T-helper 2 cell (primary cell): ENCODE results near the gene ZC2HC1B.
"Not testable (repeated sequence)": the region's sequence is repeated elsewhere in the genome, so short reads cannot be mapped to it uniquely, and the experiment has no call there.

Source experiments
- DNase-seq, 5 experiments: peaks; one replicate each; pipeline versions ENCODE4 v3.0.0 to v3.0.0-alpha.2; 2012 to 2022
- total RNA-seq, 2 donors: gene quantifications; one replicate each; lab custom pipeline; 2026; lab: John Stamatoyannopoulos, UW

ZC2HC1B gene
- 0 to 0.07 reads per million in 2 donors for total RNA-seq

DNA sequence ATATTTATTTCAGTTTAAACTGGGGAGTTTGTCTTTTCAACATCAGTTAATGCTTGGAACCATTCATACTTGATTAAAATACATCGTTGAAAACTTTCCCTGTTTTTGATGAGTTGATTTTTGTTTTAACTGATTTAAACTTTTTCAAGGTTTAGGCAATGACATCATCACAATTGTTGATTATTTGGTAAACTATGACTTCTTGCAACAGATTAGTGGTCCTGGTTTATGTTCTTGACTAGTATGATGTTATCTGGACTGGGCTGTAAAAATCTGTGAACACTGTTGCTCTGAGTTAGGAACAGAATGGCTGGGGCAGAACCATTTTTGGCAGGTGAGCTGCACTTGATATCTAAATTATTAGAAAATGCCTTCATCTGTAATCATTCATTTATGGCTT, at the start of gene ZC2HC1B:
TSS of gene ZC2HC1B (plus strand) at position 241 of the 400 bp plus-strand sequence. CDS start at position 307, 66 bp downstream.
- no peak for DNase-seq

DNA sequence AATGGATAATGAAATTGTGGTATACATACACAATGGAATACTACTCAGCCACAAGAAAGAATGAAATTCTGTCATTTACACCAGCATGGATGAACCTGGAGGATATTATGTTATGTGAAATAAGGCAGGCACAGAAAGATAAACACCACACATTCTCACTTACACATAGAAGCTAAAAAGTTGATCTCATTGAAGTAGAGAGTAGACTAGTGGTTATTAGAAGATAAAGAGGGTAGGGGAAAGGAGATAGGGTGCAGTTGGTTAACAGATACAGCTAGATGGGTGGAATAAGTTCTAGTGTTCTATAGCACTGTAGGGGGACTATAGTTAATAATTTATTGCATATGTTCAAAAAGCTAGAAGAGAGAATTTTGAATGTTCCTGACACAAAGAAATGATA, 46.7 kb upstream of the ZC2HC1B start:
- DNase-seq = no peak

DNA sequence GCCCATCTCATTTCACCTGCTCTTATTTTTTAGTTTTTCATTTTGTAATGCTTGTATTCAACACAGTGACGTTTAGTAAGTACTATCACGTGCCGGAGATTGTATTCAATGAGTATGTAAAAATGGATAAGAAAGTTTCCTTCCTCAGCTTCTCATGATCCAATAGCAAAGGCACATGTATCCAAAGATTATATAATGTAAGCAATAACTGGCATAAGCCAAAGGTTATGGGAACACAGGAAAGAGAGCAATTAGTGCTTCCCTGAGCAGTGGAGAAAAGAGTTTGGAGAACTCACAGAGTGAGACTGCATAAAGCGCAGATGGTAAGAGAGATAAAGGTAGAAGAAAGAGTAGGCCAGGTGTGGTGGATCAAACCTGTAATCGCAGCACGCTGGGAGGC, 42.9 kb upstream of the ZC2HC1B start:
- DNase-seq = no peak

- no peak for DNase-seq
Observed at GRCh38 chr6:143822584-143823024, 41.7 kb upstream of the ZC2HC1B start.

DNA sequence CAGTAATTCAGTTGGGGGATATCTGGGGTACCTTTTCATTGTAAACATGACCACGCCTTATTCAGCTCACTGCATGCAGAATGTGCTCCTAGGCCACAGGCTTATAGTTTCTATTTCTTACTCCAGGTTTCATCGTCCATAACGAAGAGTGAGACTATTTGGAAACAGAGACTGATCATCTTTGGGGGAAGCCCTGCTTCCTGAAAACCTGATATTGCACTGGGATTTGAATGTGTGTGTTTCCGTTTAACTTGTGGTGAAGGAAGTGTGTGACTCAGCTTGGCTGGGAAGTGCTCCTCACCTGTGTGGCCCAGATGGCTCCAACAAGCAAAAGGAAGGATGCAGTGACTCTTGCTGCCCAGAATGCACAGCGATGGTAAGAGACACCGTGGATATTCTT, 40.7 kb upstream of the ZC2HC1B start:
- no peak for DNase-seq

DNA sequence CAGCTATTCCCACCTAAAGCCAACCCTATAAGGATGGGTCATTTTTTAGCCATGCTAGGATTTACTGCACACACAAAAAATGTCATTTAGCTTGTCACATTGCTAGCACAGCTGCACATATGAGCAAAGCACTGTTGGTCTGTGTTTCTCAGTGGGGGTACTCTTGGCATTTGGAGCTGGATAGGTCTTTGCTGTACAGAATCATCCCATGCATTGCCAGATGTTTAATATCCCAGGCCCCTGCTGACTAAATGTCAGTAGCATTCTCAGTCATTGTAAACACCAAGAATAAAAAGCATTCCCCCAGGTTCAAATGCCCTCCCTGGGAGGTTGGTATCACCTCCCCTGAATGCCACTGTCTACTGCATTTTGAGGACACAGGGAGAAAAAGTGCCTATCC, 35.7 kb upstream of the ZC2HC1B start:
- DNase-seq = no peak

DNA sequence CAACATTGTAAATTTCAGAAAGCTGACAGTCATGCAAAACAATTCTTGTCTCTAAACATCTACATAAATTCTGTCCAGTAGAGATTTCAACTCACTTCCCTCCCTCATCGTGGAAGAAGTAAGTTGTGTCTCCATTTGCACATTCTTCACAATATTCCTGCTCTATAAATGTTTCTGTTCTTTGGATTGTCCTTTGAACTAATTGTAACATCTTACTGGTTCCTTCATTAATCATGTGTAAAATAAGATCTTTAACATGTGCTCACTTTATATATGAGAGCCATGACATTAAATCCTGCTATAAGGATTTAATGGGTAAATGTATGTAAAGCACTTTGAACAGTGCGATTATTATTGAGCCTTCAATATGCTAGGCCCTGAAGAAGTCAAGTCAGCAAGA, 28.1 kb upstream of the ZC2HC1B start:
- DNase-seq = no peak

DNA sequence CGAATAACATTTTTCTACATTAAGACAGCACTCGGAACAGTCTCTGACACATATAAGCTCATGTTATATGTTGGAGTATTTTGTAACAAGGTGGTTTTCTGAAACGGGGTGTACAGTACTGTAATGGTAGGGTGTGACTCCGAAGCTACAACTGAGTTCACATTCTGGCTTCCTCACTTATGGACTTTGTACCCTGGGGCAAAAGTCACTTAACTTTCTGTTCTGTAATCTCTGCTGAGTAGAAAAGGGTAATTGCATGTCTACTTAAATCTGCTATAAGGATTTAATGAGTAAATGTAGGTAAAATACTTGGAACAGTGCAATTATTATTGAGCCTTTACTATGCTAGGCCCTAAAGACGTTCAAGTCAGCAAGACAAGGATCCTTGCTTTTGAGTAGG, 25.9 kb upstream of the ZC2HC1B start:
- no peak for DNase-seq

GRCh38 chr6:143839196-143839595, 25.1 kb upstream of the ZC2HC1B start:
- DNase-seq = no peak

- DNase-seq = no peak
Observed at GRCh38 chr6:143840595-143841265, 23.5 kb upstream of the ZC2HC1B start.

GRCh38 chr6:143842461-143842901, 21.8 kb upstream of the ZC2HC1B start:
- DNase-seq = peak in 1 of 5 experiments; percentile 1

DNA sequence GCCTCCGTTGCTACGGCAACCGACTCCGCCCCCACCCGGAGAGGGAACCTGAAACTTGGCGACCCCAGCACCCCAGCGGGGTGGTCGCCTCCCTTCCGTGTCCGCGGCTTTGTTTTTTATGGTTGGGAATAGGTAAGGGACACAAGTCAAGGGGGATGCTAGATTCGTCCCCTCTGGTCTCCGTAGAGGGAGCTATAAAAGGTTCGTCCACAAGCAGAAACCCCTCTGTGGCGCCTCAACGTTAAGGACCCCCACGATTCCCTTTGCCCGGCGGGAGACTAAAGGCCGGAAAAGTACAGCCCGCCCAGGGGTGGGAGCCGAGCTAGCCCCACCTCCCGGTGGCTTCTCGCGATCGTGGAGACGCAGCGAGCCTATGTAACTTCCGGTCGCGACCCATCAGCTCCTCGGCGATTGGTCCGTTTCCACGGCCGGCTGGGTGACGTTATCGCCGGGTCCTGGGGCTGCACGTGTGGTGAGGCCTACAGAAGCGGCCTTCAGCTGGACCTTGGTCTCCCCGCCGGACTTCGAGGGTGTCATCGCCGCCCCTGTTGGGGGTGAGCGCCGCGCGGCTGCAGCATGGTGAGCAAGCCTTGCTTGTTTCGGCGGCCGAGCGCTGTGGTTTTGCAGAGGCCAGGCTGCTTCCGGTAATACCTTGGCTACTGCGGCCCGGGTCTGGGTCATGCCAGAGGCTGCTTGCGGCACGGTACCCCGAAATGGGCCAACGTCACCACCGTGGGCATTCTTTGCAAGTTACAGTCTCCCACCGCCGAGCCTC, 21.2 kb upstream of the ZC2HC1B start, which contains the start of gene LTV1:
TSS of gene LTV1 (plus strand) at position 437 of the 775 bp plus-strand sequence. CDS start at position 577, 140 bp downstream.
- peak; percentile 83 to 96 (median 86) for DNase-seq

DNA sequence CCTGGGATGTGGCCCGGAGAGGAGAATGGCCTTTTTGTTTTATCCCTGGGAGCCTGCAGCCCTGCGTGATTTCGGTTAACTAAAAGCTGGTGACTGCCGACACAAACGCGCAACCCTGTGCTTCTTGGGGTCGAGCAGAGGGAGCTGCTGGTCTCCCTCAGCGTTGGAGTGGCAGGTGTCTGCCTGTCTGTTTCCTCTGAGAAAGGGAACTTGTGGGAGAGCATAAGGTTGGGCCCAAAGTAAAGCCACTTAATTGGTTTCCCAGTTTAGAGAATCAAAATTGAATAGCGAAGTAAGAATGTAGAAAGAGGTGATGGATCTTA, 20.6 kb upstream of the ZC2HC1B start:
- no peak for DNase-seq

DNA sequence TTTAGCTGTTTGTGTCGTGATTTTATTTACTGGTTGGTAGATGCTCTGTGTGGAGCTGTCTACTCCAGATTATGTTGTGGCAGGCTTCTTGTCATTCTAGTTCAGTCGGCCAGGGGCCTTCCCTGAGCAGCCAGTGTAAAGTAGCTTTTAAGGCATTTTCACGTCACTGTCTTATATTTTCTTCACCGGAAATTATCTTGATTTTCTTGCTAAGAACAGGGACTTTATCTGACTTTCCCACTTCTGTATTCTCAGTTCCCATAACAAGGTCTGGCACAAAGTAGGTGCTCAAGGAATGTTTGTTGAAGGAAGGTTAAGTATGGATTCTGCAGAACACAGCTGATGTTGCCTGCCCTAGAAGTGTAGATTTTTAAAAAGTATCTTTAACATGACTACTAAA, 20.3 kb upstream of the ZC2HC1B start:
- DNase-seq = peak in 1 of 5 experiments; percentile 28

GRCh38 chr6:143845033-143845432, 19.2 kb upstream of the ZC2HC1B start:
- no peak for DNase-seq

DNA sequence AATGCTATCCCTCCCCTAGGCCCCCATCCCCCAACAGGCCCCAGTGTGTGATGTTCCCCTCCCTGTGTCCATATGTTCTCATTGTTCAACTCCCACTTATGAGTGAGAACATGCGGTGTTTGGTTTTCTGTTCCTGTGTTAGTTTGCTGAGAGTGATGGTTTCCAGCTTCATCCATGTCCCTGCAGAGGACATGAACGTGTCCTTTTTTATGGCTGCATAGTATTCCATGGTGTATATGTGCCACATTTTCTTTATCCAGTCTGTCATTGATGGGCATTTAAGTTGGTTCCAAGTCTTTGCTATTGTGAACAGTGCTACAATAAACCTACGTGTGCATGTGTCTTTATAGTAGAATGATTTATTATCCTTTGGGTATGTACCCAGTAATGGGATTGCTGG, 12.6 kb upstream of the ZC2HC1B start:
- not testable (repeated sequence) for DNase-seq

DNA sequence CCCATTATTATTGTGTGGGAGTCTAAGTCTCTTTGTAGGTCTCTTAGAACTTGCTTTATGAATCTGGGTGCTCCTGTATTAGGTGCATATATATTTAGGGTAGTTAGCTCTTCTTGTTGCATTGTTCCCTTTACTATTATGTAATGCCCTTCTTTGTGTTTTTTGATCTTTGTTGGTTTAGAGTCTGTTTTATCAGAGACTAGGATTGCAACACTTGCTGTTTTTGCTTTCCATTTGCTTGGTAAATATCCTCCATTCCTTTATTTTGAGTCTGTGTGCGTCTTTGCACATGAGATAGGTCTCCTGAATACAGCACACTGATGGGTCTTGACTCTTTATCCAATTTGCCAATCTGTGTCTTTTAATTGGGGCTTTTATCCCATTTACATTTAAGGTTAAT, 9.2 kb upstream of the ZC2HC1B start:
- DNase-seq = not testable (repeated sequence)

- DNase-seq = not testable (repeated sequence)
Observed at GRCh38 chr6:143856762-143857161, 7.5 kb upstream of the ZC2HC1B start.

- no peak for DNase-seq
Observed at GRCh38 chr6:143857651-143858050, 6.6 kb upstream of the ZC2HC1B start.

DNA sequence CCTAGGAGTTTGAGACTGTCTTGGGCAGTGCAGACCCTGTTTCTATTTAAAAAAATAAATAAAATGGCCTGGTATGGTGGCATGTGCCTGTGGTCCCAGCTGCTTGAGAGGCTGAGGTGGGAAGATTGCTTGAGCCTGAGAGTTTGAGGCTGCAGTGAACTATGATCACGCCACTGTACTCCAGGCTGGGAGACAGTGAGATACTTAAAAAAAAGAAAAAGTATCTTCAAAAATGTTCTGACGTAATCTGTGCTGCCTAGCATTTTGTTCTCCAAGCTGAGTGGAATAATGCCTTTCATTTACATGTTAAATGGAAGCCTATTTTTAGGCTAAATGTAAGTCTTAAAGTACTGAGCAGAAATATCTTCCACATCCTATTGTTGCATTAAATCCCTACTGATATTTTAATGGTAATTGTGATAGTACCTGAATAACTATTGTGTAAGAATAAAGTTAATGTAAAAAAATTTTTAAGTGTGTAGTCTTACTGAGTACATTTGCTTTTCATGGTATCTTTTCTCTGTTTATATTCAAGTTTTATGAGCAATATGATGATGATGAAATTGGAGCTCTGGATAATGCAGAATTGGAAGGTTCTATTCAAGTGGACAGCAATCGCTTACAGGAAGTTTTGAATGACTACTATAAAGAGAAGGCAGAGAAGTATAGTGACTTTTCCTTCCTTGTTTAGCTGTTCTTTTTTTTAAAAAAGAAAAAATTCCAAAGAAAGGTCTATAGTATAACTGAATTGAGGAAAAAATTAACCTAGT, 4.2 kb upstream of the ZC2HC1B start:
- no peak for DNase-seq

DNA sequence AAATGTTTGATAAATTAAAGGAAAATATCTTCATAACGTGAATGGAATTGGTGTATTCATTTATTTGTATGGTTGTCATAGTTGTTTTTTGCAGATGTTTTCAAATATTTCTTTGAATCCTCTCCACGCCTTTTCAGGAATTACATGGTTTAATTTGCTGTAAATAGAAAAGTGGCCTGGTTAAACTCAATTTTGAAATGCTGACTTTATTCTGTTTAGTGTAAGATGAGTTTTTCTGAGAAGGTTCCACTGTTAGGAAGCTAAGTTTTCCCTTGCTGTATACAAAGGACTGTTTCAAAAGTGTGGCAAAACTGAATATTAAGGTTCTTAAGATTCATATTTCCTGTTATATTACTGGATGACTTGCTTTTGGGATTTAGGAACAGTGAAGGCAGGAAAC, 503 bp upstream of the ZC2HC1B start:
- DNase-seq = no peak

GRCh38 chr6:143867236-143867635, 3.0 kb downstream of the ZC2HC1B start:
- no peak for DNase-seq

DNA sequence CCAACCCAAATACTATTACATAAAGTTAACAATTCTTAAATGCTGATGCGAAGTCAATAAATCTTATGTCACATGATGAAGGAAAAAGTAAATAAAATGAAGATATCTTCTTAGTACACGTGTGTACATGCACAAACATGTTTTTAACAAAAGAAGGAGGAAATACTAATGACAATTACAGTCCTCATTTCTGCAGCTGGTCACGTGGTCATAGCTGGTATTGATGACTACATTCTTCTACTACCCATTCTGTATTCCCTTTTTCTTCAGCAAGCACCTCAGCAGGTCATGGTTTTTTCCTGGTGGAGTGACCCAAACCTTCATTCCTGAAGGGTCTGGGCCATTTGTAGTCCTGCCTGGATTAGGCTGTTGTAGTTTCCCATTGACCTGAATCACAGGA, 4.5 kb downstream of the ZC2HC1B start:
- not testable (repeated sequence) for DNase-seq
